K562 (cell line): Measurements from ENCODE around the gene MEGF11. TPM values are rescaled to one million over a fixed set of nuclear protein-coding genes. Genes with fewer than 3 reads are reported as not detected.

Source experiments
- ATAC-seq: fragments of 200-7000 bp; cut with Tn5 transposase; 3 replicates; pipeline ENCODE4 v1.9.1; 2020; ENCODE audit warnings: moderate library complexity
- BruUV-seq: library from RNA; stranded (reverse); fragments of 400-500 nt; replicated peaks from 2 replicates; lab custom pipeline; 2021; lab: Mats Ljungman, UMichigan
- CTCF ChIA-PET: fragments of 300-600 bp; formaldehyde crosslinking; extraction: SDS; loops from one replicate; lab custom pipeline; 2021; ENCODE audit warnings: low intra/inter-chr PET ratio; lab: Yijun Ruan, JAX
- POLR2A ChIA-PET: fragments of 300-600, 350-650 bp; sonication (Branson Sonifier 250); formaldehyde crosslinking; extraction: SDS; loops from one replicate; lab custom pipeline; 2021; ENCODE audit warnings: antibody characterized with exemption, inconsistent platforms; lab: Yijun Ruan, JAX
- DNase-seq, 4 experiments: peaks; one replicate each; pipeline versions ENCODE4 v3.0.0 to v3.0.0-alpha.2; 2011 to 2018; ENCODE audit warnings: low spot score in 3 of 4, mixed read lengths in 3 of 4; ENCODE audit errors: extremely low read depth in 1 of 4
- FAIRE-seq: peaks from 2 replicates; lab custom pipeline; 2011; peaks lifted over from hg19 to GRCh38; lab: Jason Lieb, UNC
- H2AFZ ChIP-seq: 2 replicates; pipeline ENCODE4 v1.6.0; 2011; ENCODE audit warnings: low read depth, low read length, control low read depth, inconsistent platforms
- H3K27ac ChIP-seq: fragments of 200-600 bp; 3 replicates; pipeline ENCODE4 v1.8.0; 2011; ENCODE audit warnings: low read depth, mild to moderate bottlenecking, control low read depth, inconsistent platforms, low read length, moderate library complexity, mixed read lengths; ENCODE audit errors: extremely low read depth
- H3K27me3 ChIP-seq, 2 experiments: fragments of 300-600 bp in 1 of 2; 2 replicates in 1 of 2; 3 replicates in 1 of 2; pipeline versions ENCODE4 v1.6.0 to v1.8.0; 2011; ENCODE audit warnings: inconsistent platforms in 2 of 2, low read length in 2 of 2, mild to moderate bottlenecking in 1 of 2, mixed read lengths in 1 of 2, moderate library complexity in 1 of 2; ENCODE audit not compliant: control insufficient read depth in 2 of 2, insufficient read depth in 2 of 2
- H3K36me3 ChIP-seq: fragments of 300-600 bp; 3 replicates; pipeline ENCODE4 v1.8.0; 2011; ENCODE audit warnings: mild to moderate bottlenecking, low read length, inconsistent platforms; ENCODE audit not compliant: control insufficient read depth, insufficient read depth
- H3K4me1 ChIP-seq, 2 experiments: fragments of 200-600 bp in 1 of 2; replicated peaks in 1 of 2; 2 replicates in 1 of 2; 3 replicates in 1 of 2; pipeline versions ENCODE4 v1.5.1 to v1.8.0; 2011; ENCODE audit warnings: inconsistent platforms in 2 of 2, low read length in 2 of 2, mild to moderate bottlenecking in 1 of 2, mixed read lengths in 1 of 2, moderate library complexity in 1 of 2; ENCODE audit not compliant: control insufficient read depth in 2 of 2, insufficient read depth in 2 of 2
- H3K4me2 ChIP-seq: 2 replicates; pipeline ENCODE4 v1.6.1; 2011; ENCODE audit warnings: low read length, control low read depth, inconsistent platforms, mixed read lengths; ENCODE audit not compliant: insufficient read depth
- H3K4me3 ChIP-seq: fragments of 200-600 bp; sonication (generic), shearing (Covaris generic); 2 replicates; pipeline ENCODE4 v1.5.1; 2016; ENCODE audit warnings: control low read depth, inconsistent platforms
- H3K79me2 ChIP-seq: fragments of 200-600 bp; 3 replicates; pipeline ENCODE4 v1.8.0; 2011; ENCODE audit warnings: low read length, inconsistent platforms; ENCODE audit not compliant: control insufficient read depth, insufficient read depth
- H3K9ac ChIP-seq, 2 experiments: 2 replicates each; pipeline versions ENCODE4 v1.6.0 to v1.6.1; 2011; ENCODE audit warnings: low read depth in 2 of 2, low read length in 2 of 2, control low read depth in 1 of 2, inconsistent platforms in 1 of 2, mild to moderate bottlenecking in 1 of 2, mixed read lengths in 1 of 2; ENCODE audit not compliant: insufficient read depth in 1 of 2
- H3K9me1 ChIP-seq: one replicate; pipeline ENCODE4 v1.6.0; 2011; ENCODE audit warnings: inconsistent platforms, mild to moderate bottlenecking, low read length, moderate library complexity; ENCODE audit not compliant: control insufficient read depth, insufficient read depth
- H3K9me3 ChIP-seq: replicated peaks from 2 replicates; pipeline ENCODE4 v1.5.1; 2011; ENCODE audit warnings: low read depth, low read length, inconsistent platforms; ENCODE audit not compliant: control insufficient read depth, insufficient read depth
- H4K20me1 ChIP-seq: replicated peaks from 2 replicates; pipeline ENCODE4 v1.6.1; 2011; ENCODE audit warnings: low read length, inconsistent platforms, mixed read lengths; ENCODE audit not compliant: control insufficient read depth, insufficient read depth
- BDP1 ChIP-seq: IDR thresholded peaks from 3 replicates; pipeline ENCODE4 v1.6.1; 2011; ENCODE audit not compliant: insufficient read length, insufficient read depth
- C11orf30 ChIP-seq: fragments of 450-650 bp; IDR thresholded peaks from 2 replicates; pipeline ENCODE4 v1.6.1; 2016; ENCODE audit warnings: low read depth, mild to moderate bottlenecking
- FOXA3 ChIP-seq, 2 experiments: fragments of 450-650 bp in 1 of 2; sonication (generic) in 1 of 2; formaldehyde crosslinking; IDR thresholded peaks in 1 of 2; conservative IDR thresholded peaks in 1 of 2; 2 replicates each; pipeline versions ENCODE4 v1.4.0 to v1.8.0; 2020 to 2022; ENCODE audit warnings: mild to moderate bottlenecking in 2 of 2, missing genetic modification reagents in 1 of 2
- HDAC1 ChIP-seq, 2 experiments: fragments of 450-650 bp; IDR thresholded peaks; 2 replicates each; pipeline ENCODE4 v1.6.1; 2016 to 2017; ENCODE audit warnings: inconsistent platforms in 1 of 2, mild to moderate bottlenecking in 1 of 2, moderate library complexity in 1 of 2
- HDAC3 ChIP-seq: fragments of 450-650 bp; IDR thresholded peaks from 2 replicates; pipeline ENCODE4 v1.6.1; 2018; ENCODE audit warnings: borderline replicate concordance, mild to moderate bottlenecking, moderate library complexity; ENCODE audit not compliant: partially characterized antibody
- IRF9 ChIP-seq: fragments of 450-650 bp; IDR thresholded peaks from 2 replicates; pipeline ENCODE4 v1.6.1; 2016; ENCODE audit warnings: missing biosample characterization, missing genetic modification characterization
- JUN ChIP-seq, 2 experiments: sonication (generic) in 1 of 2; formaldehyde crosslinking in 1 of 2; IDR thresholded peaks; 2 replicates each; pipeline versions ENCODE4 v1.6.1 to v1.8.0; 2012 to 2022; ENCODE audit warnings: borderline replicate concordance in 2 of 2, mild to moderate bottlenecking in 2 of 2, improper control_type of control experiment in 1 of 2, low read depth in 1 of 2, low read length in 1 of 2, missing genetic modification reagents in 1 of 2
- MTA2 ChIP-seq: fragments of 450-650 bp; IDR thresholded peaks from 2 replicates; pipeline ENCODE4 v1.6.1; 2016; ENCODE audit warnings: low read depth
- SAP30 ChIP-seq: fragments of 200-600 bp; sonication (generic); IDR thresholded peaks from 2 replicates; pipeline ENCODE4 v1.6.1; 2012; ENCODE audit warnings: borderline replicate concordance, low read depth, mild to moderate bottlenecking, moderate library complexity, low read length, control low read depth, inconsistent platforms; ENCODE audit not compliant: insufficient read depth, poor library complexity, severe bottlenecking
- TOE1 ChIP-seq, 2 experiments: fragments of 450-650 bp in 1 of 2; sonication (generic) in 1 of 2; formaldehyde crosslinking in 1 of 2; IDR thresholded peaks; 2 replicates each; pipeline versions ENCODE4 v1.7.1 to v1.8.0; 2016 to 2022; ENCODE audit warnings: borderline replicate concordance in 2 of 2, mild to moderate bottlenecking in 2 of 2, antibody characterized with exemption in 1 of 2, inconsistent platforms in 1 of 2, low read depth in 1 of 2, missing genetic modification reagents in 1 of 2, moderate library complexity in 1 of 2
- TRIM24 ChIP-seq, 2 experiments: fragments of 450-650 bp; IDR thresholded peaks; 2 replicates each; pipeline ENCODE4 v1.6.1; 2016
- XRCC3 ChIP-seq: fragments of 450-650 bp; IDR thresholded peaks from 2 replicates; pipeline ENCODE4 v1.6.1; 2017; ENCODE audit warnings: mild to moderate bottlenecking, moderate library complexity
- ZNF280A ChIP-seq: fragments of 450-650 bp; IDR thresholded peaks from 2 replicates; pipeline ENCODE4 v1.6.1; 2018; ENCODE audit warnings: mild to moderate bottlenecking, low read depth; ENCODE audit not compliant: partially characterized antibody
- ZNF316 ChIP-seq: fragments of 450-650 bp; IDR thresholded peaks from 2 replicates; pipeline ENCODE4 v1.6.1; 2016
- ZZZ3 ChIP-seq: fragments of 450-650 bp; IDR thresholded peaks from 2 replicates; pipeline ENCODE4 v1.6.1; 2016; ENCODE audit warnings: antibody characterized with exemption, mild to moderate bottlenecking, moderate library complexity
- WGBS: fragments of 100-300 bp; shearing (Covaris generic); methylation state at CpG from one replicate; pipeline ENCODE4 v1.1.6; 2016; ENCODE audit warnings: low coverage, mixed read lengths; ENCODE audit not compliant: insufficient coverage; ENCODE audit errors: missing lambda C conversion rate; 5-methylcytosine and 5-hydroxymethylcytosine counted together
- in situ Hi-C: fragments of 300-500 bp; cut with MboI; formaldehyde crosslinking; loops from 4 replicates; pipeline ENCODE4 v1.15.0; 2018; ENCODE audit warnings: inconsistent platforms, mixed read lengths
- intact Hi-C: fragments of 100-400 bp; cut with micrococcal nuclease; formaldehyde crosslinking; loops from 2 replicates; pipeline ENCODE4 v1.14.2; 2022
- polyA plus RNA-seq, 8 experiments: library from polyadenylated mRNA; depleted of rRNA in 4 of 8; stranded (reverse) in 5 of 8; unstranded in 3 of 8; fragments of >200 nt; fragmentation: Nextera tagmentation in 2 of 8; fragmentation: Illumina TruSeq in 1 of 8; extraction: Ambion mirVana in 2 of 8; extraction: Trizol in 1 of 8; gene quantifications; 2 replicates each; pipeline versions ENCODE4 v1.2.1 to v1.2.3, GENCODE V29; 2011 to 2014; ENCODE audit warnings: inconsistent platforms in 1 of 8, missing spikeins in 1 of 8
- total RNA-seq, 7 experiments: library from RNA; depleted of rRNA in 6 of 7; stranded (reverse); fragments of >200 nt in 6 of 7; fragmentation: Illumina TruSeq in 2 of 7; extraction: Trizol in 2 of 7; gene quantifications; 2 replicates each; pipeline versions ENCODE4 v1.2.1 to v1.2.3, GENCODE V29; 2011 to 2021; ENCODE audit warnings: low replicate concordance in 1 of 7

MEGF11 gene
- total and polyA plus RNA-seq, 9 of the 15 experiments (the other 6 are each of a cell fraction or from before 2014, with no cell fraction given), result 0.06 to 0.23 (median 0.20) TPM; not detected in 6

GRCh38 chr15:65927545-65927944, 326.0 kb downstream of the MEGF11 start (continued):
- TF ChIP-seq BDP1, result no peak
- no peak for TF ChIP-seq MTA2
- no peak for TF ChIP-seq TRIM24 (IDR thresholded peaks at IDR 0.05)
- no peak for TF ChIP-seq XRCC3
- TF ChIP-seq SAP30, result no peak
- no peak for TF ChIP-seq ZNF280A
- TF ChIP-seq HDAC1 (IDR thresholded peaks at IDR 0.05), result no peak
- TF ChIP-seq FOXA3 (CRISPR knock-in tag; conservative IDR thresholded peaks at IDR 0.05 in 1 of 2, IDR thresholded peaks at IDR 0.05 in 1 of 2), result no peak
- TF ChIP-seq TOE1 (IDR thresholded peaks at IDR 0.05; ENCODE audit: borderline replicate concordance), result no peak
- TF ChIP-seq TOE1 (CRISPR knock-in tag; IDR thresholded peaks at IDR 0.05; ENCODE audit: borderline replicate concordance, low read depth), result no peak
- TF ChIP-seq, all 486 proteins: peak for 3

- in situ Hi-C loops, result no loop called here
- intact Hi-C loops, result no loop called here
- WGBS, result 82% methylated on average over 1 of the region's 1 CpG
- ATAC-seq, result no peak
- Histone ChIP-seq H3K4me2 (no peak overlapping the region), H3K27ac (no peak overlapping the region), H3K9ac (no peak overlapping the region), H3K4me1 (peaks cover 0 to 11% of the 10 kb centered on the region in 2 experiments; a peak in 3 of 5 replicates), H3K36me3 (no peaks in the 10 kb centered on the region), H2AFZ (no peak overlapping the region), H3K9me1 (no peaks in the 10 kb centered on the region), H3K27me3 (no peaks in the 10 kb centered on the region; a peak in 1 of 5 replicates), H3K4me3 (no peak overlapping the region), H3K79me2 (no peaks in the 10 kb centered on the region)
- no TSS peak for BruUV-seq
- FAIRE-seq, result no peak
- CTCF ChIA-PET, result no interaction called here
- TF ChIP-seq HDAC3 (no peak), JUN (IDR thresholded peaks at IDR 0.05; ENCODE audit: borderline replicate concordance, low read depth, low read length) (no peak), JUN (CRISPR knock-in tag; IDR thresholded peaks at IDR 0.05; ENCODE audit: borderline replicate concordance) (no peak), ZNF316 (peak; percentile 35; the same call in 1 of the 2 replicates), IRF9 (no peak), C11orf30 (peak; percentile 19; the same call in 1 of the 2 replicates), ZZZ3 (no peak)
- TF ChIP-seq, all 486 proteins: peak for 2
- POLR2A ChIA-PET, result no interaction called here
- H3K9me3 ChIP-seq, result no peaks in the 10 kb centered on the region
- no peak for DNase-seq
- peaks cover 4% of the 10 kb centered on the region; the same call in 1 of the 2 replicates for H4K20me1 ChIP-seq
These were observed 326.7 kb downstream of the MEGF11 start for GRCh38 chr15:65926899-65927298.
